Brain microvascular endothelial cell (primary cell): Measurements from ENCODE around the gene FAM222B.

Experiments used
- DNase-seq: peaks from one replicate; pipeline ENCODE4 v3.0.0-alpha.2; 2020
- H3K27ac ChIP-seq: fragments of 250-450 bp; sonication (Bioruptor Pico); 2 replicates; pipeline ENCODE4 v1.5.1; 2020; ENCODE audit warnings: mild to moderate bottlenecking, moderate library complexity
- H3K27me3 ChIP-seq: fragments of 250-450 bp; sonication (Bioruptor Pico); replicated peaks from 2 replicates; pipeline ENCODE4 v1.5.1; 2020; ENCODE audit warnings: mild to moderate bottlenecking
- H3K36me3 ChIP-seq: fragments of 250-450 bp; sonication (Bioruptor Pico); replicated peaks from 2 replicates; pipeline ENCODE4 v1.5.1; 2020; ENCODE audit warnings: mild to moderate bottlenecking
- H3K4me3 ChIP-seq: 2 replicates; pipeline ENCODE4 v1.5.1; 2011; ENCODE audit warnings: low read depth, mild to moderate bottlenecking, control low read depth, low read length, moderate library complexity
- in situ Hi-C: cut with HindIII; loops from 2 replicates; pipeline ENCODE4 v1.10.0; 2017; ENCODE audit warnings: low sequenced_read_pairs, low pct_ligation_motif_present
- TF ChIP-seq, protein P1 (sequence below): IDR thresholded peaks from 2 replicates; pipeline ENCODE4 v1.5.1; 2011; ENCODE audit warnings: low read depth, mild to moderate bottlenecking, moderate library complexity, low read length, control low read depth, inconsistent platforms; ENCODE audit errors: missing control alignments

FAM222B gene

GRCh38 chr17:28706471-28707338 is 135.9 kb downstream of the FAM222B start:
- DNase-seq: no peak
- TF ChIP-seq, protein P1, sequence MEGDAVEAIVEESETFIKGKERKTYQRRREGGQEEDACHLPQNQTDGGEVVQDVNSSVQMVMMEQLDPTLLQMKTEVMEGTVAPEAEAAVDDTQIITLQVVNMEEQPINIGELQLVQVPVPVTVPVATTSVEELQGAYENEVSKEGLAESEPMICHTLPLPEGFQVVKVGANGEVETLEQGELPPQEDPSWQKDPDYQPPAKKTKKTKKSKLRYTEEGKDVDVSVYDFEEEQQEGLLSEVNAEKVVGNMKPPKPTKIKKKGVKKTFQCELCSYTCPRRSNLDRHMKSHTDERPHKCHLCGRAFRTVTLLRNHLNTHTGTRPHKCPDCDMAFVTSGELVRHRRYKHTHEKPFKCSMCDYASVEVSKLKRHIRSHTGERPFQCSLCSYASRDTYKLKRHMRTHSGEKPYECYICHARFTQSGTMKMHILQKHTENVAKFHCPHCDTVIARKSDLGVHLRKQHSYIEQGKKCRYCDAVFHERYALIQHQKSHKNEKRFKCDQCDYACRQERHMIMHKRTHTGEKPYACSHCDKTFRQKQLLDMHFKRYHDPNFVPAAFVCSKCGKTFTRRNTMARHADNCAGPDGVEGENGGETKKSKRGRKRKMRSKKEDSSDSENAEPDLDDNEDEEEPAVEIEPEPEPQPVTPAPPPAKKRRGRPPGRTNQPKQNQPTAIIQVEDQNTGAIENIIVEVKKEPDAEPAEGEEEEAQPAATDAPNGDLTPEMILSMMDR: no peak
- in situ Hi-C loops: no loop called here
- H3K4me3 ChIP-seq: no peak overlapping the region
- H3K36me3 ChIP-seq: peaks cover 18% of the 10 kb centered on the region
- no peak overlapping the region for H3K27ac ChIP-seq
- no peaks in the 10 kb centered on the region for H3K27me3 ChIP-seq
